Stimulated activated CD4-positive, alpha-beta T cell treated with anti-CD3 and anti-CD28 coated beads, Interleukin-12 subunit alpha, Interleukin-12 subunit beta, amount 100 ng/mL, for 48 hours (primary cell): ENCODE results near the gene R3HDM2.
"Not testable (repeated sequence)": the region's sequence is repeated elsewhere in the genome, so short reads cannot be mapped to it uniquely, and the experiment has no call there.

Experiments used
- DNase-seq, 3 donors: peaks; one replicate each; pipeline ENCODE4 v3.0.0-alpha.2; 2020; ENCODE audit warnings: low read depth in 2 of 3, low spot score in 1 of 3

R3HDM2 gene

GRCh38 chr12:57334219-57334618, 96.6 kb downstream of the R3HDM2 start:
- DNase-seq = no peak

GRCh38 chr12:57332646-57333312, 98.1 kb downstream of the R3HDM2 start:
- no peak for DNase-seq

DNA sequence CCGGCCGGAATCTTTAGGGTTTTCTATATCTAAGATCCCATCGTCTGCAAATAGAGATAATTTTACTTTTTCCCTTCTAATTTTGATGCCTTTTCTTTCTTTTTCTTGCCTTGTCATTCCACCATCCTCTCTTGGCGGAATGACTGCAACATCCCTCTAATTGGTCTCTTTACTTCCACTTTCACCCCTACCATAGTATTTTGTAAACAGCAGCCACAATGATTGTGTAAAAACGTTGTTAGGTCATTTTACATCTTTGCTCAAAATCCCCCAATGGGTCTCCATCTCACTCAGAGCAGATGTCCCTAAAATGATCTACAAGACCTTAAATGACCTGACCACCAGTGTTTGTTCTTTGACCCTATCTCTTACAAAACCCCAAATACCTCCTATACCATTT, 99.9 kb downstream of the R3HDM2 start:
- no peak for DNase-seq

- DNase-seq = no peak
These were observed 101.6 kb downstream of the R3HDM2 start for GRCh38 chr12:57329219-57329618.

- no peak for DNase-seq
These were observed 105.4 kb downstream of the R3HDM2 start for GRCh38 chr12:57325395-57325794.

GRCh38 chr12:57323416-57323815, 107.4 kb downstream of the R3HDM2 start:
- no peak for DNase-seq

- no peak for DNase-seq
These were observed 110.2 kb downstream of the R3HDM2 start for GRCh38 chr12:57320639-57321038.

- no peak for DNase-seq
These were observed 111.0 kb downstream of the R3HDM2 start for GRCh38 chr12:57319678-57320469.

GRCh38 chr12:57315681-57316080, 115.2 kb downstream of the R3HDM2 start:
- no peak for DNase-seq

GRCh38 chr12:57312287-57312686, 118.6 kb downstream of the R3HDM2 start:
- not testable (repeated sequence) for DNase-seq

DNA sequence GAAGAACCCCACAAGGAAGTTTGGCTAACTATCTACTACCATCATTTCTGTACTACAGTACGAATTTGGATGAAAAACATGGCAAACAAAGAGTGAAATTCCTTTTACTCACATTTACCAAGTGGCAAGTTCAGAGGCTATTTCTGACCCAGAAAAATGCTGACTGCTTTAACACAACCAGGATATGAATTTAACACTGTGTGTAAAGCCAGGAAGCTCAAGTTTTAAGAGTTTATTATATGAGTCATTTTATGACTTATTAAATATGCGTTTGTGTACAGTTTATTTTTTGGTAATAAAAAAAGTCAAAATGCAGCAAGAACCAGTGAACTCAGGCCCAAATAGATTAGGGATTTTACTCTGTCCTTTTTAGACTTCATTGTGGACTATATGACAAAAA, 121.4 kb downstream of the R3HDM2 start:
- DNase-seq = no peak

DNA sequence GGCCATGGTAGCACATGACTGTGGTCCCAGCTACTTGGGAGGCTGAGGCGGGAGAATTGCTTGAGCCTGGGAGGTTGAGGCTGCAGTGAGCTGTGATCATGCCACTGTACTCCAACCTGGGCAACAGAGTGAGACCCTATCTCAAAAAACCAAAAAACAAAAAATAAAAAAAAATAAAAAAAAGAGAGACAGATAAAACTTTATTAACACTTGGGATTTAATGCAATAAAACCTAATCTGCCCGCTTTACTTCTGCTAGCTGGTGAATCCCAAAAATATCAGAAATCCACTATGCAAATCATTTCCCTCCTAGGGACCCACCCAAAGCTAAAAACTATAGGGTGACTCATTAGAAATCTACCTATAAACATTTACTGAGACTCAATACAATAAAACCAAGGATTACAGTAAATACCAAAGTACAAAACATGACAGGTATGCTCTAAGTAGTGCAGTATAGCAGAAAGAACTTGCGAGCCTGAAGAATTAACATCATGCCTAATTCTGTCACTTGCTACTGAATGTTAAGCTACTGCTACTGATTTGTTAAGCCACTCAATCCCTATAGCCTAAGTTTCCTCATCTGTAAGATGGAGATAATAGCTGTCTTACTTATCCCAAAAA, 129.8 kb downstream of the R3HDM2 start:
- DNase-seq = no peak

DNA sequence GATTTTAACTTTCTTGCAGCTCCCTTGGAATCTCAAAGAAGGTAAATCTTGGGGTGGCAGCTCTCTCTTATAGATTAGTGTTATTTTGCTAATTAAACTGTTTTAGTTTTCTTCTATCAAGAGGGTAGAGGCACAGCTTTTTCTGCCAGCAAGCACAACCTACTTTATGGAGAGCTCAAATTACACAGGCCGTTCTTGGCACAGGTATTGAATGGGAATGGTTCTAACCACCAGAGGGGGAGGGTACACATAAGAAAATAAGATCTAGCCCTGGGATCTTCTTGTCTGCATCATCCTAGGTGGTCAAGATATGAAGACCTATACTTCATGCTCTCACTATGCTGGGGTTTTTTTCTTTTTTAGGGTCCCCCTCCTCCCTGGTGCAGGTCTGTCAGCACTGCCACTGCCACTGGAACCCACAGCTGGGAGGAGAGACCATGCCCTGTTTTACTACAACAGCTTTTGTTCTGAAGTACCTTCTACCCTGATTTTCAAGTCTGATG, 131.3 kb downstream of the R3HDM2 start:
- DNase-seq = no peak

DNA sequence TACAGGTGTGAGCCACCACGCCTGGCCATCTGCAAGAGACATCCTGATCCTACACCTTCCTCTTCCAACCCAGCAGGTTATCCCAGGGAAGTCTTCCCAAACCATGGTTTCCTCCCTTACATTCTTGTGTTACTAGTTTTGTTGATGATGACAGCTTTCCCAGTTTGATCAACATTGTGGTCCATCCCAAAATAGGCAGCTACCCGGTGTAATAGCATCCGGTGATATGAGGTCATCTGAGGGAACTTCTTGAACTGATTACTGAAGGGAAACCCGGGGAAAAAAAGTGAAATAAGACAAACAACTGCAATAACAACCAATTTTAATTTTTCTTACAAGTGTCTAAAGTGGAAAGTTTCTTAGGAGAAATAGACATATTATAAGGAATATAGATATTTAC, 134.6 kb downstream of the R3HDM2 start:
- no peak for DNase-seq

DNA sequence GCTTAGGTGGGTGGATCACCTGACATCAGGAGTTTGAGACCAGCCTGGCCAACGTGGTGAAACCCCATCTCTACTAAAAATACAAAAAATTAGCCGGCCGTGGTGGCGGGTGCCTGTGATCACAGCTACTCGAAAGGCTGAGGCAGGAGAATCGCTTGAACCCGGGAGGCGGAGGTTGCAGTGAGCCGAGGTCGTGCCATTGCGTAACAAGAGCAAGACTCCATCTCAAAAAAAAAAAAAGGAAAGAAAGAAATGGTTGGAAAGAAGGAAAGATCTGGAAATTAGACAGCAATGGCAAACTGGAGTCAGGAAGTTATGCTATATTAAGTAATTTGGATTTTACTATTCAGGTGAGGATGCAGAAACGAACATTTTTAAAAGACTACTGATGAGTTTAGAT, 148.8 kb downstream of the R3HDM2 start:
- not testable (repeated sequence) for DNase-seq

DNA sequence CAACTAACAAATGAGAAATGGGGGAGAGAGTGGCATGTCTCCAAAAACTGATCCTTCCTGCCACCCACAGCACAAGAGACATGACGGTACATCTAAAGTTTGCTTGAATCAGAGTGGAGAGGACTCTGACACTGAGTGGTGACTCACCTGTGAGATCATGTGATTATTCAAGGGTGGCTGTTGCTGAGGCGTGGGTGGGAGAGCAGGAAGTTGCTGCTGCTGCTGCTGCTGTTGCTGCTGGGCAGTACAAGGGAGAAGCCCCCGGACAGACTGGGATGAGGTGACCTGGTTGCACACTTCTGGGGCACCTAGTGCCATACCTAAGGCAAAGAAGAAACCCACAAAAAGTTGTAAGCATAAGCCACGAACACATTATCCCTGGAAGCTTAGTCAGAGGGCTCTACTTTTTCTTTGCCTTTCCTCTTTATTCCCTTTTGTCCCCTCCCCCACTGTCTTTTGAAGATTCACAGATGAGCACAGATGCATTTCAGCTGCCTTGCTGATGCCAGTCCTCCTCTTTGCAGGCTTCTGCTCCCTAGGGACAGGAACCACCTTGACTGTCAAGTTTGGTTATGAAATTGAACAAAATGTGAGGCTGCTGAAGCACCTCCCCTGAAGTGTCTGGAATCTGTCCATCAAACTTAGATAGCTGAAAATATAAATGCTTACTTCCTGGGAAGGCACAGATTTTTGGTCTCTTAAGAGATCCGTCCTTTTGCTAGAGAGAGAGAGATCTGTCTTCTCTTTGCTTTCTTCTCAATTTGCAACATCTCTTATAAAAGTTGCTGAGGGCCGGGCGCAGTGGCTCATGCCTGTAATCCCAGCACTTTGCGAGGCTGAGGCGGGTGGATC, 150.4 kb downstream of the R3HDM2 start:
- peak; percentile 49 to 73 (median 70) for DNase-seq

DNA sequence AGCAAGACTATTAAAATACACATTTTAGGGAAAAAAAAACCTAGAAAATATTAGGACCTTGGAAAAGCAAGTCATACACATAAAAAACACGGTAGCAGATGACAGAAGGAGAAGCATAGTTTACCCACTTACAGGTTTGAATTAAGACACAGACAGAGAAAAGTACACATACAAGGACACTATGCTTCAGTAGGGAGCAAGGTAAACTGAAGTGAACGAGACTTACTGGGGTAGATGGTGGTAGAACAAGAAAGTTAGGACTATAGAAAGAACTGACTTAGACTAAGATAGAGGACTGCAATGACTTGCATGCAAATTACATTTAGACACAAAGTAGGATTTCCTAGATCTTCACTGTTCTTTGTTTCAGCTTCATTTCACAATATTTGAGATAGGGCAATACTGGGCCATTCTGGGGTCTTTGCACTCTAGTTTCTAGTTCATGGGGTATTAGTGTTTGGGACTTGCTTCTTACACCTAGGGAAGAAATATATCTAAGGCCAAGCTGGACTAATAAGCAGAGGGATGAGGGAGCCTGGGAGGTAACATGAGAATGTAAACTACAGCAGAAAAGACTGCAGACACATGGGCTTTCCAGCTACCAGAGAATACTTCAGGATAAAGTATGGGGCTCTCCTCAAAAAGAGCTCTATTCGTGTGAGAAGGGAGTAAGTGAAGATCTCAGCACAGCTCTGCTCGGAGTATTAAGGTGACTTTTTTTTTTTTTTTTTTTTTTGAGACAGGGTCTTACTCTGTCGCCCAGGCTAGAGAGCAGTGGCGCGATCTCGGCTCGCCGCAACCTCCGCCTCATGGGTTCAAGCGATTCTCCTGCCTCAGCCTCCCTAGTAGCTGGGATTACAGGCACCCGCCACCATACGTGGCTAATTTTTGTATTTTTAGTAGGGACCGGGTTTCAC, 152.1 kb downstream of the R3HDM2 start:
- no peak for DNase-seq

GRCh38 chr12:57276935-57277563, 153.8 kb downstream of the R3HDM2 start:
- no peak for DNase-seq

DNA sequence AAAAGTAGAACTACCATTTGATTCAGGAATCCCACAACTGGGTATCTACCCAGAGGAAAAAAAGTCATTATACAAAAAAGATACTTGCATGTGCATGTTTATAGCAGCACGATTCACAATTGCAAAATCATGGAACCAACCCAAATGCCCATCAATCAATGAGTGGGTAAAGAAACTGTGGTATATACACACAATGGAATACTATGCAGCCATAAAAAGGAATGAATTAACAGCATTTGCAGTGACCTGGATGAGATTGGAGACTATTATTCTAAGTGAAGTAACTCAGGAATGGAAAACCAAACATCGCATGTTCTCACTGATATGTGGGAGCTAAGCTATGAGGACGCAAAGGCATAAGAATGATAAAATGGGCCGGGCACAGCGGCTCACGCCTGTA, 154.6 kb downstream of the R3HDM2 start:
- not testable (repeated sequence) for DNase-seq

- DNase-seq = no peak
These were observed 157.3 kb downstream of the R3HDM2 start for GRCh38 chr12:57273516-57273915.
